Measurements from ENCODE around the gene F3. TPM values are rescaled to one million over a fixed set of nuclear protein-coding genes. Genes with fewer than 3 reads are reported as not detected.

Gene F3
- total RNA-seq, 2 experiments from 2014 or later = 0.15 to 0.18 TPM

DNA sequence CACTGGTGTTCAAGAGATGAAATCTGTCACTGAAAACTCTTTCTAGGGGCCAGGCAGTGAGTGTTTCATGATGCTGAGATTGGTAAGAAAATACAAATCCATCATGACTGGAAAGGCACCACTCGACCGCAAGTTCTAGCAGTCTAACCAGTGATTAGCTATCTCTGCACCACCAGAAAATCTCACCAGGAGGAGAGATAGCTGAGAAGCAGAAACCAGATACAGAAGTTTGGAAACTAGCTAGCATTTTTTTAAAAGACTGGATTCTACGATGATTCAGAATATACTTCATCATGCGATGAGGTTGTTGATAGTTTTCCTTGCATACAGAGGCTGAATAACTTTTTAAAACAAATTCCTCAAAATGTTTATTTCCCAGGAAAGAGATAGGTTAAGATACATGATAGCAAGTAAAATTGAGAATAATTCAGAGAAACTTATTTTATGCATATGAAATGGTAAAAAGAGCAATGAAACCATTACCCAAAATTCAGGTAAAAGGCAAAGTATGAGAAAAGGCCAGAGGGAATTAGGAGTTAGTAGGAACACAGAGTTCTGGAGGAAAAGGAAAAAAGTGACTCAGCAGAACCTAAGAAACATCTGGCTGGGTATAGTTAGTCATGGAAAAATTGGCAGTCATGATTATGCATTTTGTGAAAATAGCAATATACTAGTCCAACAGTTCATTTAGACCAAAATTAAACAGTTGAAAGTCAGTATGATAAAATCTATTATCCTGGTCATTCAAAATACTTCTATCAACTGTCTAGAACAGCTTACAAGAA, 3.3 kb upstream of the F3 start:
- H3K9me3 Mint-ChIP-seq = no peaks in the 10 kb centered on the region
- H3K4me1 Mint-ChIP-seq = peaks cover 17% of the 10 kb centered on the region
- POLR2A ChIA-PET = no interaction called here
- no peak for DNase-seq
- no peak overlapping the region for H3K4me3 Mint-ChIP-seq
- no peaks in the 10 kb centered on the region for H3K36me3 Mint-ChIP-seq (ENCODE audit: low read depth)
- H3K27ac Mint-ChIP-seq = no peak overlapping the region
- CTCF ChIA-PET = no interaction called here
- peaks cover 60% of the 10 kb centered on the region for H3K27me3 Mint-ChIP-seq

DNA sequence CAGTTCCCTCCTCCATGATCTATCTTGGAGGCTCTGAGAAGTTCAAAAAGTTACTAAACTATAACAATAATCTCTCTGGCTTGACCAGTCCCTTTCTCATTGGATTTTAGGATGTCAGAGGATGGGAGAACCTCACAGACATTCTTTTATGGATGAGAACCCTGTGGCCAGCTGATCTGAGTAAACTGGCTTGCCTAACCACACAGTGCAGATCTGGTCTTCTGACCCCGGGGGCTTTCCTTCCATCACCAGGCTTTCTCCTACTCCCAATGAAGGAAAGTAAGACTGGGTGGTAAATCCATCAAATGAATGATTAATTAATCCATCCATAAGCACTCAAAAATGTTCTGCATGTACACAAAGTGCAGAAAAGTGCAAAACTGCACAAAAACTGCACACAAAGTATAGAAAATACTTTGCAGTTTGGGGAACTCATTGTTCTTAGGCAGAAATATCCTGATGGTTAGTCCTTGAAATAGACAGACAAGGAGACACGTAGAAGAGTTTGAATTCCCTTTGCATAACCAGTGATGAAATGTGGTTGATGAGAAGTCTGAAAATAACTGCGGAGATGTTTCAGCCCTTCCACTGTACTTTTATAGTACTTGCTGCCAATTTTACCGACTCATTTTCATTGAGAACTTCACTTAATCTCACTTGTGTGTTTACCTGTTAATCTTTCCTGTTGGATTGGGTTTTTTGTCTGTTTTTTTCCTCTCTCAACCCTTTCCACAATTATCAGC, 2.5 kb upstream of the F3 start:
- no peak for DNase-seq
- POLR2A ChIA-PET = no interaction called here
- CTCF ChIA-PET = interaction anchor here (1.5 kb wide), 1 partner anchor 259 kb away, joined by 3 read pairs; no protein-coding TSS in a partner anchor
- no peak overlapping the region for H3K27ac Mint-ChIP-seq
- no peaks in the 10 kb centered on the region for H3K36me3 Mint-ChIP-seq (ENCODE audit: low read depth)
- H3K9me3 Mint-ChIP-seq = no peaks in the 10 kb centered on the region
- H3K4me3 Mint-ChIP-seq = no peak overlapping the region
- peaks cover 68% of the 10 kb centered on the region for H3K27me3 Mint-ChIP-seq
- peaks cover 17% of the 10 kb centered on the region for H3K4me1 Mint-ChIP-seq

DNA sequence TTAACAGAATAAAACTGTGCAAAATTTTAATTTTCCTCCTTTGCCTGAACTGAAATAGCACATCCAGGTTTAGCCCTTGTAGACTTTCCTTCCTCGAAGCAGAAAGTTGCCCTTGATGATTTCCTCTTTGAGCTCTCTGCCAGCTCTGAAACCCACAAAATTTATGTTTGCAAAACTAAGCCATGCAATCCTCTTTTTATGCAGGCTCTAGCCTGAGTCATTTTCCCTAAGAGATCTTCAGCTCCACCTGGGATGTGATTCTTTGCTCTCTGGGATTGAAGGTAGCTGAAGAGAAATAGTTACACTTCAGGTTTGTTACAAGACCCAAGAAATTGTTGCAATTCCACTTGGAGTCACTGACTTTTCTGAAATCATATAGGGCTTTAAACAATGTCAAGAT, 1.4 kb upstream of the F3 start:
- DNase-seq = no peak
- CTCF ChIA-PET = interaction anchor here (1.2 to 1.5 kb wide), 2 partner anchors 260 to 262 kb away, joined by 3 to 5 read pairs; no protein-coding TSS in a partner anchor
- peaks cover 17% of the 10 kb centered on the region for H3K4me1 Mint-ChIP-seq
- H3K36me3 Mint-ChIP-seq (ENCODE audit: low read depth) = no peaks in the 10 kb centered on the region
- peaks cover 78% of the 10 kb centered on the region for H3K27me3 Mint-ChIP-seq
- POLR2A ChIA-PET = no interaction called here
- no peaks in the 10 kb centered on the region for H3K9me3 Mint-ChIP-seq
- no peak overlapping the region for H3K27ac Mint-ChIP-seq
- H3K4me3 Mint-ChIP-seq = peak overlapping the region; percentile 71

DNA sequence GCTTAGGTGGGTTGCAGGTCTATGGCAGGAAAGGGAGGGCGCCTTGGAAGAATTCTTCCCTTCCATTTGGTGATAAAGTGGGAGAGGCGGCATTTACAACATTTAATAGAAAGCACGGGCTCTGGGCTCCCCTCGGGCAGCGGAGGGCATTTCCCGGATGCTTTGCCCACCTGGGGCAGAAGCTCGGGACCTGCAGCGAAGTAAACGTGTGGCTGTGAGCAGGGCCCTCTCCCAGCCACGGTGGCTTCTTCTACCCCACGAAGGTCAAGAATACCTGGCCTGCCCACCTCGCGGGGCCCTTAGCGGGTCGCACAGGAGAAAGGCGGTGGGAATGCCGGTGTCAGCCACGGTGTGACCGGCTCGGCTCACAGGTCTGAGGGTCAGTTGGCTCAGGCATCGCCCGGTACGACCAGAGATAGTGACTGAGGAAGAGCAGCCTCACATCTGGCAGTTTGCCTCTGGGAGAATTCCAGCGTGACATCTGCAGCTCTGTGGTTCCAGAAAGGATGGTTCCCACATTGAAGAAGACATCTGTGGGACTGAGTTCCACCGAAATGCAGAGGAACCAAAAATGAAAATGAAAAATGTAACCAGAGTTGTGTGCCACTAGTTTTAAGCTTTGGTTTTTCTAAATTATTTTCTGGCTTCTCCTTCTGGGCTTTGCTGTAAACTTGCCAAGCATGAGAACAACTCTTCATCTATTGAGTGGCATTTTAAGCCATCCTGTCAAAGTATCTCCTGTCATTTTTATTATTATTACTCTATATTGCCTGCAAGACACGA, 720 bp upstream of the F3 start:
- H3K27ac Mint-ChIP-seq = no peak overlapping the region
- DNase-seq = no peak
- peaks cover 79% of the 10 kb centered on the region for H3K27me3 Mint-ChIP-seq
- H3K4me1 Mint-ChIP-seq = peaks cover 17% of the 10 kb centered on the region
- ChIA-PET POLR2A (interaction anchor here (1.6 kb wide), 1 partner anchor 14 kb away, joined by 3 read pairs; no protein-coding TSS in a partner anchor), CTCF (interaction anchor here (0.9 to 1.7 kb wide), 5 partner anchors 13 to 500 kb away, joined by 3 to 5 read pairs (median 3); no protein-coding TSS in a partner anchor)
- H3K9me3 Mint-ChIP-seq = no peaks in the 10 kb centered on the region
- H3K4me3 Mint-ChIP-seq = peak overlapping the region; percentile 71
- H3K36me3 Mint-ChIP-seq (ENCODE audit: low read depth) = no peaks in the 10 kb centered on the region

DNA sequence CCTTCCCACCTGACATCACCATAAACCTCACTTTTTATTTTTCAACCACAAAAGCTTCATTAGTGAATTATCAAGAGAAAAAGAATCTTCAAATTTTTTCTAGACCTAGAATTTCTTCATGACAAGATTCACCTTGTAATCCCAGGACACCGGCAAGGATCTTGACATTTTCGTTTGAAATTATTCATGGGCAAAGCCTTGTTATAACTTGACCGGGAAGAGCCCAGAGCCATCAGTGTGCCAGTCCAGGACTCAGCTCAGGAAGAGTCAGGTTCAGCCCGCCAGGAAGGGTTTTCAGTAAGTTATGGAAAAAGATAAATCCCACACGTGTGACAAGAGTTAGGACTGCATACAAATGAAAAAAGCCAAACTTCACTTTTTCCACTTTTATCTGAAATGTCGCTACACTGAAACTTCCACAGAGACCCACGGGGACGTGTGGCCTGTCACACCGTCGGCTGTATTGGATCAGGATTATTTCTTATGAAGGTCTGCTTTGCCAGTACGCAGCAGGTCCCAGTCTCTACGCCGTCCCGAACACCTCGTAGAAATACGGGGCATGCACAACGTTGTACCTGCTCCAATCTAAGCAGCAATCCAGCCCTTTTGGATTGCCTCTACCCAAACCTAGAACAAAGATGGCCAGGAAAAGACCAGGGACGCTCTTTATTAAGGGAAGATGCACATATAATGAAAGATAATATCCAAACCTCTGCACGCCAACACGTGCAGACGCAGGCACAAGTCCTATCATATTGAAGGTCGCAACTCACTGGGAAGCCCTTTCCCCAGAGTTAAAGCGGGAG, 916 bp downstream of the F3 start:
- no peaks in the 10 kb centered on the region for H3K36me3 Mint-ChIP-seq (ENCODE audit: low read depth)

DNA sequence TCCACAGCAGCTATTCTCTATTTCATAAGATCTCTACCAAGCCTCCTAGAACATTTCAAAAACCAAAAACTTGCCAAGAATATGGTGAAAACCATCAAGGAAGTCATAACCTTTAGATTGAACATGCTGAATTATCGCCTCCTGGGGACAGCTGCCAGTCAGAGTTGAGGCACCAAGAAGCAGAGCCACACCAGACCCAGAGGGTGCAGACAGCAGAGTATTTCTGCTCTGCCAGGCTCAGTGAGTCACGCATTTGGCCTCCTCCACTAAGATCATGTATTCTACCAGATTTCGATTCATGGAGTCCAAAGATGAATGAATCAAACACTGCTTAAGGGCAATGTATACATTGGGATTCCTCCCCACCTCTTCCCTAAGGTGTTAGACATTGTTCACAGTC, 2.1 kb downstream of the F3 start:
- H3K4me3 Mint-ChIP-seq = no peak overlapping the region
- H3K4me1 Mint-ChIP-seq = peaks cover 17% of the 10 kb centered on the region
- H3K27me3 Mint-ChIP-seq = peaks cover 70% of the 10 kb centered on the region
- ChIA-PET POLR2A (no interaction called here), CTCF (no interaction called here)
- no peak for DNase-seq
- no peaks in the 10 kb centered on the region for H3K36me3 Mint-ChIP-seq (ENCODE audit: low read depth)
- H3K9me3 Mint-ChIP-seq = no peaks in the 10 kb centered on the region
- H3K27ac Mint-ChIP-seq = no peak overlapping the region

More for the DNA sequence above, 916 bp downstream of the F3 start:
- no peak for DNase-seq
- H3K4me3 Mint-ChIP-seq = peak overlapping the region; percentile 59
- H3K27me3 Mint-ChIP-seq = peaks cover 73% of the 10 kb centered on the region
- ChIA-PET POLR2A (no interaction called here), CTCF (no interaction called here)
- peaks cover 17% of the 10 kb centered on the region for H3K4me1 Mint-ChIP-seq
- H3K27ac Mint-ChIP-seq = no peak overlapping the region
- no peaks in the 10 kb centered on the region for H3K9me3 Mint-ChIP-seq

DNA sequence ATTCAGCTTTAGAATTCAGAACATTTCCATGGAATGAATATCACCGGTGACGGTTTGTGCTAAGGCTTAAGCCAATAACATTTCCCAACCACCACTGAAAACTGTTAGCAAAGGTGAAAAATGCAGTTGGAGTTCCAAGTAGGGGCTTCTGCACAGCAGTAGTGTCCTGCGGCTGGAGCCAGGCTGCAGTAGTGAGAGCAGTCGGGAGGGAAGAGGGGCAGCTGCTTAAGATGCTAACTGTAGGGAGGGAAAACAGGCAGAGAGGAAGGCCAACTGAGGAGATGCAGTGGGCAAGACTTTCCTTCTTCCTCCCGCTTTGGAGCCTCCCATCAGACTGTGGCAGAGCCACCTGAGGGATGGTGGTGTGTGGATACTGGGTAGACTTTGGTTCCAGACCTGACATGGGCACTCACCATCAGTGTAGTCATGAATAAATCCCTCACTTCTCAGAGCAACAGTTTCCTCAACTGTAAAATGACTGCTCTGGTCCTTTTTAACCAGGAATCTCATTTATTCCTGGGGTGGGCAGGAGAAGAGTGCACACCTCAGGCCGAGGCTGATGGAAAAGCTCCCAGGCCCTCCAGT, 3.2 kb downstream of the F3 start:
- H3K27ac Mint-ChIP-seq = no peak overlapping the region
- H3K27me3 Mint-ChIP-seq = peaks cover 60% of the 10 kb centered on the region
- no peak overlapping the region for H3K4me3 Mint-ChIP-seq
- H3K9me3 Mint-ChIP-seq = no peaks in the 10 kb centered on the region
- ChIA-PET CTCF (no interaction called here), POLR2A (no interaction called here)
- peaks cover 17% of the 10 kb centered on the region for H3K4me1 Mint-ChIP-seq
- no peak for DNase-seq
- H3K36me3 Mint-ChIP-seq (ENCODE audit: low read depth) = no peaks in the 10 kb centered on the region

DNA sequence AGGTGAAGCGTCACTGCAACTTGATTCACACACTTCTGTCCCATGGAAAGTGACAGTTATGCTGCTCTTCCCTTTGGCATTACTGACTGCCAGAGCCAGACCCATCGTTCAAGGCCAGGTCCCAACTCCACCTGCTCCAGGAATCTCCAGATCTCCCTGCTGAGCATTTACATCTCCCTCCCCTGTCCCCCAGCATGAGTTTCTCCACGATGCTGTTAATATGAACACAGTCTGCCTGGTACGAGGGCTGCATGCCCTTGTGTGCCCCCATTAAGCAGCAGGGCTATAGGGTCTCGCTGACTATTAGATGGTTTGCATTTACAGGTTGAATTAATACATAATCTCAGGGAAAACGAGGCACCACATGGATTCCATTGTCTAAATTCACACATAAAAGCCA, 4.3 kb downstream of the F3 start:
- Mint-ChIP-seq H3K27ac (no peak overlapping the region), H3K4me1 (peaks cover 8% of the 10 kb centered on the region), H3K27me3 (peaks cover 54% of the 10 kb centered on the region), H3K4me3 (no peak overlapping the region), H3K36me3 (ENCODE audit: low read depth) (no peaks in the 10 kb centered on the region), H3K9me3 (no peaks in the 10 kb centered on the region)
- ChIA-PET POLR2A (no interaction called here), CTCF (no interaction called here)
- no peak for DNase-seq

DNA sequence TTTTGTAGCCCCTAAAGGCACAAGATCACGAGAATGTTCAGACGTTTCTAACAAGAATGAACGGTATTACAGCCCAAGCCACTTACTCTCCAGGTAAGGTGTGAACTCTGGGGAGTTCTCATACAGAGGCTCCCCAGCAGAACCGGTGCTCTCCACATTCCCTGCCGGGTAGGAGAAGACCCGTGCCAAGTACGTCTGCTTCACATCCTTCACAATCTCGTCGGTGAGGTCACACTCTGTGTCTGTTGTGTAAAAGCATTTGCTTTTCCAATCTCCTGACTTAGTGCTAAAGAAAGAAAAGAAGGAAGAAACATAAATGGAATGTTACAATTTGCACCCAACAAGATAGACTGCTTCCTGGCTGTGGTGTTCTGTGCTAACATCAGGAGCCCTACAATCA, 5.7 kb downstream of the F3 start:
- no peaks in the 10 kb centered on the region for H3K36me3 Mint-ChIP-seq (ENCODE audit: low read depth)
- ChIA-PET POLR2A (no interaction called here), CTCF (no interaction called here)
- H3K9me3 Mint-ChIP-seq = no peaks in the 10 kb centered on the region
- no peak for DNase-seq
- H3K4me3 Mint-ChIP-seq = no peak overlapping the region
- H3K27ac Mint-ChIP-seq = no peak overlapping the region
- peaks cover 46% of the 10 kb centered on the region for H3K27me3 Mint-ChIP-seq
- H3K4me1 Mint-ChIP-seq = peaks cover 1% of the 10 kb centered on the region

DNA sequence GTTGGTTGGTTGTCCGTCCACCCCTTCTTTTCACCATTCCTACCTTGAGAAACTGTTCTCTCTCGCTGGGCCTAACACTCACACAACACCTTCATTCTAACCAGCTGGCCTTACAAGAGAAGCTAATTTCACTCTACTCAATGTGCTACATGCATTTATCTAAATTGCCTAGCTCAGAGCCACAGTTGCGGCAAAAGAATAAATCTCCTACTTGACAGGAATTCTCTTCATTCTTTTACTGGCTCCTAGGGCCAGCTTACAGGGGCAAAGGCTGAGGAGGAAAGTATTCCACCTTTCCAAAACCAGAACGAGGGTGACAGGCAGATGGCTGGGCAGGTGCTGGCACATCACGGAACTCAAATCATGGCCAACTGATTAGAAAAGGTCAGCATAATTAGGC, 6.5 kb downstream of the F3 start:
- Mint-ChIP-seq H3K36me3 (ENCODE audit: low read depth) (no peaks in the 10 kb centered on the region), H3K9me3 (no peaks in the 10 kb centered on the region), H3K4me3 (no peak overlapping the region), H3K27ac (no peak overlapping the region), H3K4me1 (no peaks in the 10 kb centered on the region), H3K27me3 (peaks cover 38% of the 10 kb centered on the region)
- ChIA-PET CTCF (no interaction called here), POLR2A (no interaction called here)
- DNase-seq = no peak

DNA sequence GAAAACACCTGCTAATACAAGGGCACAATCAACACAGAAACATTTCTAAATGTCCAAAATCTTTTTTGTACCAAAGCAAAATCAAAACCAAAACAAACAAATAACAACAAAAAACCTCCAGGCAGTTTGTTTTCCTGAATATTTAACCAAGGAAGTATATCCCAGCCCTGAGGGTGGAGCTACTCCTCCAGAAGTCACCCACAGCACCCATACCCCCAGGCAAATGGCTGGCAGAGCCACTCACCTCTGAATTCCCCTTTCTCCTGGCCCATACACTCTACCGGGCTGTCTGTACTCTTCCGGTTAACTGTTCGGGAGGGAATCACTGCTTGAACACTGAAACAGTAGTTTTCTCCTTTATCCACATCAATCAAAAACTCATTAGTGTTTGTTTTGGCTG, 9.5 kb downstream of the F3 start:
- Mint-ChIP-seq H3K27ac (no peak overlapping the region), H3K27me3 (peaks cover 12% of the 10 kb centered on the region), H3K4me1 (no peaks in the 10 kb centered on the region), H3K4me3 (no peak overlapping the region), H3K36me3 (ENCODE audit: low read depth) (no peaks in the 10 kb centered on the region), H3K9me3 (no peaks in the 10 kb centered on the region)
- ChIA-PET CTCF (no interaction called here), POLR2A (no interaction called here)
- no peak for DNase-seq

DNA sequence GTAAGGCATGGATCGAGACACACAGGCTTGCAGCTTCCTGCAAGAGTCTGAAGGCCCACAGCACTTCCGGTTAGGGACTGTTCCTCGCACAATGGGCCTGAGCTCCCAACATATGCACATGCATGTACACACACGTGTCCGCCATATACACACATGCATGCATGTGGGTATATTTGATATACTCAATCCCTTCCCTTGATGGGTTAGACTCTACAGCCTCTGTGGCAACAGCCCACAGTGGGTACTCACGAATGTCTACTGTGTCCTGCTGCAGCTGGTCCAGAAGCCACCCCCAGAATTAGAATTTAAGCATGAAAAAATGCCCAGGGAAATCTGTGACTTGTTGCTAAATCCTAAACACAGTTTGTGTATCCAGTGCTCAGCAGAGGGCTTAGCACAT, 9.9 kb downstream of the F3 start:
- ChIA-PET CTCF (no interaction called here), POLR2A (no interaction called here)
- no peak overlapping the region for H3K27ac Mint-ChIP-seq
- no peak overlapping the region for H3K4me3 Mint-ChIP-seq
- DNase-seq = no peak
- no peaks in the 10 kb centered on the region for H3K36me3 Mint-ChIP-seq (ENCODE audit: low read depth)
- H3K27me3 Mint-ChIP-seq = peaks cover 10% of the 10 kb centered on the region
- H3K9me3 Mint-ChIP-seq = no peaks in the 10 kb centered on the region
- no peaks in the 10 kb centered on the region for H3K4me1 Mint-ChIP-seq

All from activated CD4-positive, alpha-beta memory T cell treated with anti-CD3 and anti-CD28 coated beads, Interleukin-2, amount 10 ng/mL, durations not matched to agents 7 days and 5 days (primary cell).